GM20431 (cell line): ENCODE results near the gene GALNTL6.

Experiments
- in situ Hi-C: fragments of 300-500 bp; cut with MseI, MboI; formaldehyde crosslinking; loops from one replicate; pipeline ENCODE4 v1.15.0; 2020; ENCODE audit warnings: low sequenced_read_pairs; ENCODE audit not compliant: unreplicated experiment

GALNTL6 gene

GRCh38 chr4:171812665-171813525 is at the start of gene GALNTL6:
TSS of gene GALNTL6 (plus strand) at chr4:171813404.
- in situ Hi-C loops = no loop called here

- in situ Hi-C loops = no loop called here
These were observed 47.7 kb upstream of the GALNTL6 start for GRCh38 chr4:171765514-171765913.

GRCh38 chr4:171774642-171775190 is 38.5 kb upstream of the GALNTL6 start:
- in situ Hi-C loops = no loop called here

GRCh38 chr4:171779301-171779700 is 33.9 kb upstream of the GALNTL6 start:
- in situ Hi-C loops = no loop called here

DNA sequence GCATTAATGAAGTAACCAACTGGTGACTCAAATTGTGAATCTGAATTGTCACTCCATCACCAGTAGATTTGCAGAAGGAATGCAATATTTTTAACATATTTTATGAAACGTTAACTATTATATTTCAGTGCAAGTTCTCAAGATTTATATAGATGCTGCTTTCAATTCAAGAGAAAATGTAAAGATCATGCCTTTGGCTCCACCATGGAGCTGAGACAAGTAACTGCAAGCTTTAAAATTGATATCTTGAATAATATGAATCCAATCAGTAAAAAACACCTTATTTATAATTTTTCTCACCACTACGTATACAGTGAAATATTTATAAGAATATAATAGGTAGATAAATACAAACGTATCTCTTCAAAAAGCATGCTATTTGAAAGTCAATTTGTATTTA is 27.8 kb upstream of the GALNTL6 start:
- in situ Hi-C loops = no loop called here

DNA sequence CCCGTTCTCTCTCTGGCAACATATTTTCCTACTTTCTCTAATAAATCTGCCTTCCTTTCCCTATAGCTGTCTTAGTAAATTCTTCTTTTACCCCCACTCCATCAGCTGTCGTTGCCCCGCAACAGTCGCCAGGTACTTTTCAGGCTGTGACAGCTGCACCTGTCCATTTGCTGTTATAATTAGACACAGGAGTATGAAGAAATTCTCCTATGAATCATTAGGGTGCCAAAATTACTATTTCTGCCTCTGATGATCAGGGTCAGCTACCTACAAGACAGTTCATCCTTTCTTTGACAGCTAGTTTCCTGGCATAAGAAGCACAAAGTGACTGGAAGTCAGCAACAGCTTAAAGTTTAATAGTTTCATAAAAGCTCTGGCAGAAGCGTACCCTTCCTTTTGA is 19.5 kb upstream of the GALNTL6 start:
- in situ Hi-C loops = no loop called here

DNA sequence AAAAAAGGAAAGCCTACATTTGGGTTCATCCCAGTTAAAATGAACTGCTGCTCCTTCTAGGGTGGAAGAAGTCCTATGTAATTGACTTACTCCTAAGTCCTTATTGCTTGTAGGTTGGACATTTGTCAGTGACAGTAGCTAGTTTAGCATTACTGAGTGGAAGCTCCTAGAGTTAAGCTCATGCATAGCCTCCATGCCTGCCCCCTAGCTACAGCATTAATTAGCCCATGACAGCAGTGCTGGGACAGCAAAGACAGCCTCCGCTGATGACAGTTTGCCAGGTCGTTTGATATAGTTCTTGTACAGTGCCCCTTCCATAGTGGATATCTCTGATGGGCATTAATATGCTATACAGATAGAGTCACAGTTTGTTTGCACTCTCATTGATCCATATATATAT is 18.7 kb upstream of the GALNTL6 start:
- in situ Hi-C loops = no loop called here

DNA sequence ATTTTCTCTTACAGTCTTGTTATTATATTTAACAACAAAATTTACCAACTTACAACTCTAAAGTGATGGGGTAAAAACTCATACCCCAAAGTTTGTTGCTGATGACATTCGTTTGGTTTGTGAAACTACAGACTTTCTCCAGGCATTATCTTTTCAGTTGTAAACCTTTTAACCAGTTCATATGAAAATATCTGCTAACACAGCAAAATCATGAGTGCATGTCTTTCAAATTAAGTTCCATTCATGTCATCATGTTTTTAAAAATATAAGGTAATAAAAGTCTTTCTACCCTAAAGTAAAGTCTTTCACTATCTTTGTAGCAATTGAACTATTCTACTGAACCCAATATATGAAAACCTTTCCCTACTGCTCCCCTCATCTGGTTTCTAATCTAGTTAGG is 3.4 kb upstream of the GALNTL6 start:
- in situ Hi-C loops = no loop called here

DNA sequence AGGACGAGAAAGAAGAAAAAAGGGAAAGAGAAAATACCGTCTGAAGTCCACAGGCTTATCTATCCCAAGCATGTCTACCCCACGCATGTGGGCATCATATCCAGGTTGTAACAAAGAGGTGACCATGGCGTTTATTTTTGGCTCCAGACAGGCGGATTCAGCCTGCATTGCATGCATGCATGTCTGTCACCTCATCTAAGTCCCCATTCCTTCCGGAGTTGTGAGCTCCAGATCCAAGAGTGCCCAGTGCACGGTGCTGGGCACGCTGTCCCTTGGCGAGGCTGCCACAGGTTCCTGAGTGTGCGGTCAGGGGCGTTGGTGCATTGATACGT is 905 bp upstream of the GALNTL6 start:
- in situ Hi-C loops = no loop called here

- in situ Hi-C loops = no loop called here
These were observed 484 bp downstream of the GALNTL6 start for GRCh38 chr4:171813526-171814250.

DNA sequence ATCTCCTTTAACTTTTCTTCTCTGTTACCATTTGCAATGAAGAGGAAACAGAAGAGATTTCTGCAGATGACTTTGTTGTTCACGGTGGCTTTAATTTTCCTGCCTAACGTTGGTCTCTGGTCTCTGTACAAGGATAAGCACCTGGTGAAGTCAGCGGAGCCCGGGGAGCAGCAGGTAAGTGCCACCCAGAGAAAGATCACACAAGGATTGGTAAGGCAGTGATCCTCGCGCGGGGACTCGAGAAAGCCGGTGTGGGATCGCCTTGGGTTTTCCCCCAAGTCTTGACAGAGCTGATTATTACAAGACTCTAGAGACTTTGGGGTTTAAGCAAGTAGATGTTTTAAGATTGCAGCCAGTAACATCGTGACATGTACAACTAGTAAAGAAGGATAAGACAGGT is 1.3 kb downstream of the GALNTL6 start:
- in situ Hi-C loops = no loop called here

GRCh38 chr4:171817026-171817425 is 3.8 kb downstream of the GALNTL6 start:
- in situ Hi-C loops = no loop called here

- in situ Hi-C loops = no loop called here
These were observed 21.4 kb downstream of the GALNTL6 start for GRCh38 chr4:171834640-171835039.

DNA sequence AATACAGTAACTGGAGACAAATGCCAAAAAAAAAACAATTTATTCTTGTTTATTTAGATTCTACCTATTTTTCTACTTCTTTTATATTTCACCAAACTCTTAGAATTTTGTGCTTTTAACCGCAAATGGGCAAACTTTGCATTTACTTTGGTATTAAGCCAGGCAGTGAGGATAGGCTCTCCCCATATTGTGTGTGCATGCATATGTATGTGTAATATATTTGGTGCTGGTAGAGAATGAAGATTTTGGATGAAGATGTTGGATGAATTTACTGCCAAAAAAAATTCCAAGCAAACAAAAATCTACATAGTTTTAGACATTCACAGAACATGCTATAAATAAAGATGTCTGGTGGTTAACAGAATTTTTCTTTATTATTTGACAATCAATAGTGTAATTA is 30.3 kb downstream of the GALNTL6 start:
- in situ Hi-C loops = no loop called here

DNA sequence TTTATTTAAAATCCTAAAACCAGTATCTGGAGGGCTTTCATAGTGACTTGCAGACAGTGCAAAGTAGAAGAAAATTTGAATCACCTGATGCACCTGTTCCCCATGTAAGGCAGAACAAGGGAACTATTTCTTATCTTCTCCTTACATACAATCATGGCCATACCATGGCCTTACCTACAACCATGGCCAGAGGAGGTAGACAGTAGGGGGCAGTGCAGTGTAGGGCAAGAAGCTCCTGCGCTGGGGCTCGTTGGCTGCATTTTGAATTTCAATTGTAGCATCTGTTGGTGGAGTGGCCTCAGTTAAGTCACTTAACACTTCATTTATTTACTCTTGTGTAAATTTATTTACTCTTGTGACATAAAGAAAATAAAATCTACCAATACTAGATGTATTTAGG is 33.0 kb downstream of the GALNTL6 start:
- in situ Hi-C loops = no loop called here

- in situ Hi-C loops = no loop called here
These were observed 33.7 kb downstream of the GALNTL6 start for GRCh38 chr4:171846893-171847292.

- in situ Hi-C loops = no loop called here
These were observed 34.5 kb downstream of the GALNTL6 start for GRCh38 chr4:171847751-171848150.

DNA sequence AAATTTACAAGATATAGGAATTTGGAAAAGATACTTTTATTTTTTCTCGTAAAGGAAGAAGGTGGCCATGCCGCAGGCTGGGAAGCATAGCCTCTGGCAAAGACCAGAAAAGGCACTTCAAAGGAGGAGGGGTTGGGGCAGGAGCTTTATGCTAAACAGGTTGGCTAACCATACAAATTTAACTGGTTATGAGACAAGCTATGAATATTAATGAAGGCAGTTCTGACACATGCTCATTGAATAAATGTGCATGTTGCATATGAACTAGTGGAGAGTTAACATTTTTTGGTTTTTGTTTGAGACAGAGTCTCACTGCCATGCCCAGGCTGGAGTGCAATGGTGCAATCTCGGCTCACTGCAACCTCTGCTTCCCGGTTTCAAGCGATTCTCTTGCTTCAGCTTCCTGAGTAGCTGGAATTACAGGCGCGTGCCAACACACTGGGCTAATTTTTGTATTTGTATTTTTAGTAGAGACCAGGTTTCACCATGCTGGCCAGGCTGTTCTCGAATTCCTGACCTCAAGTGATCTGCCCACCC is 36.5 kb downstream of the GALNTL6 start:
- in situ Hi-C loops = no loop called here

- in situ Hi-C loops = no loop called here
These were observed 38.1 kb downstream of the GALNTL6 start for GRCh38 chr4:171851295-171851694.

DNA sequence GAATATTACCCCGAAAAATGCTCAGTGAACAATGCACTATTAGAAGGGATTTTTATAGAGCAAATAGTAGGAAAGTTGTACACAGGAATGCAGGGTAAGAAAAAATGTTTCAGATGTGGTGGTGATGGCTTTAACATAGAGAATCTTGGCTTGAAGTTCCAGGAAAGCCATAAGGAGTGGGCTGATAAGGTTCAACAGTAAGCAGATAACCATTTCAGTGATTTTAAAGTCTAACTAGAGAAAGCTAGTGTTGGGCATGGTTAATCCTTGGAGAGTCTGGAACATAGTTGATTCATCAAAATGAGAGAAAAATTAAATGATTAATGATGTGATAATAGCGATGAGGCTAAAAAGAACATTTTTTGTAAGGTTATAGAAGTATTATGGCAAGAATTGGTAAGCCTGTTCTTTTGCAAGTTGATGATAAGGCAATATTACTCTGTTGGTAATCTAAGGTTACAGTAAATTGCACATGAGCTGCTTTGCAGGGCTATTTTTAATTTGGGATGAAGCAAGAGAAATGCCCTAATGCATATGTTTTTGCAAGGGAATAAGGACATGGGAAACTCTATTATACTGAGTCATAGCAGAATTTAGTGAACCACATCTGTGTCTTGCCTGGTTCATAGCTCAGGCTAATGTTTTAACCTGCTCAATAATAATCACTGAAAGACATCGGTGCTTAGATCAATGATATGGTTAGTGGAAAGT is 44.3 kb downstream of the GALNTL6 start:
- in situ Hi-C loops = no loop called here
